GM21825 (cell line): ENCODE measurements around the gene METRNL.
"Not testable (repeated sequence)": the region's sequence is repeated elsewhere in the genome, so short reads cannot be mapped to it uniquely, and the experiment has no call there.

Source experiments
- ATAC-seq: cut with Tn5 transposase; IDR thresholded peaks from one replicate; pipeline ENCODE4 v1.9.1; 2021; ENCODE audit warnings: mild to moderate bottlenecking, moderate library complexity; ENCODE audit not compliant: unreplicated experiment

The METRNL gene

GRCh38 chr17:83051396-83052240 is 27.8 kb upstream of the METRNL start:
- peak; percentile 88 for ATAC-seq

GRCh38 chr17:83052241-83052564 is 27.2 kb upstream of the METRNL start:
- no peak for ATAC-seq

- no peak for ATAC-seq
Measured at GRCh38 chr17:83053021-83053681, 26.3 kb upstream of the METRNL start.

- ATAC-seq, result no peak
Measured at GRCh38 chr17:83053739-83054451, 25.5 kb upstream of the METRNL start.

- no peak for ATAC-seq
Measured at GRCh38 chr17:83054518-83055125, 24.8 kb upstream of the METRNL start.

GRCh38 chr17:83055176-83055575 is 24.2 kb upstream of the METRNL start:
- not testable (repeated sequence) for ATAC-seq

GRCh38 chr17:83055911-83056582 is 23.4 kb upstream of the METRNL start:
- ATAC-seq, result no peak

- ATAC-seq, result no peak
Measured at GRCh38 chr17:83056583-83057396, 22.6 kb upstream of the METRNL start.

GRCh38 chr17:83057397-83057761 is 22.0 kb upstream of the METRNL start:
- ATAC-seq, result no peak

- ATAC-seq, result no peak
Measured at GRCh38 chr17:83057793-83058265, 21.6 kb upstream of the METRNL start.

- no peak for ATAC-seq
Measured at GRCh38 chr17:83058266-83058798, 21.1 kb upstream of the METRNL start.

- ATAC-seq, result no peak
Measured at GRCh38 chr17:83061586-83061985, 17.8 kb upstream of the METRNL start.

- ATAC-seq, result no peak
Measured at GRCh38 chr17:83062011-83062817, 17.2 kb upstream of the METRNL start.

- ATAC-seq, result no peak
Measured at GRCh38 chr17:83062818-83063671, 16.4 kb upstream of the METRNL start.

GRCh38 chr17:83064021-83064731 is 15.2 kb upstream of the METRNL start:
- ATAC-seq, result no peak

- no peak for ATAC-seq
Measured at GRCh38 chr17:83064732-83065659, 14.4 kb upstream of the METRNL start.
